Activated T-helper 9 cell treated with anti-CD3 and anti-CD28 coated beads, Interleukin-2, amount 50 U/mL, for 16 hours (primary cell): ENCODE measurements around the gene SLC34A3.
"Not testable (repeated sequence)": the region's sequence is repeated elsewhere in the genome, so short reads cannot be mapped to it uniquely, and the experiment has no call there.

Experiments
- DNase-seq: peaks from one replicate; pipeline ENCODE4 v3.0.0-alpha.2; 2020; ENCODE audit warnings: low read depth

Gene SLC34A3

DNA sequence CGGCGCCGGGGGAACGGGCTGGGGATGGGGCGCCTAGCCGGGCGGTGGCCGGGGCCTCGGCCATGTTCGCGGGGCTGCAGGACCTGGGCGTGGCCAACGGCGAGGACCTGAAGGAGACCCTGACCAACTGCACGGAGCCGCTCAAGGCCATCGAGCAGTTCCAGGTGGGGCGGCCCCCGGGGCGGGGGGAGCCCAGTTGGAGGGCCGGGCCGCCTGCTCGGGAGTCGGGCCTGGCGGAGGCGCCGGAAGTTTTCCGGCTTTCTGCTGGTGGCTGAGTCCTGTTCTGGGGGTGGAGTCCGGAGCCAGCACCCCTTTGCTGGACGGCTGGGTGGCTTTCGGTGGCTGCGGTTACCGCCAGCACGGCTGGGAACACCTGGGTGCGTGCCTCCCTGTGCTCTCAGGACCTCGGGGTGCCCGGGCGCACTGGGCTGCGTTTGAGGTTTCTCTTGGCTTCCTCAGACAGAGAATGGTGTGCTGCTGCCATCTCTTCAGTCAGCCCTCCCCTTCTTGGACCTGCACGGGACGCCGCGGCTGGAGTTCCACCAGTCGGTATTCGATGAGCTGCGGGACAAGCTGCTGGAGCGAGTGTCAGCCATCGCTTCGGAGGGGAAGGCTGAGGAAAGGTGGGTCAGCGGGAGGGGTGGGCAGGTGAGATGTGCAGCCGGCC is 24.9 kb downstream of the SLC34A3 start:
- DNase-seq, result no peak

- no peak for DNase-seq
Observed at GRCh38 chr9:137256362-137256761, 25.7 kb downstream of the SLC34A3 start.

DNA sequence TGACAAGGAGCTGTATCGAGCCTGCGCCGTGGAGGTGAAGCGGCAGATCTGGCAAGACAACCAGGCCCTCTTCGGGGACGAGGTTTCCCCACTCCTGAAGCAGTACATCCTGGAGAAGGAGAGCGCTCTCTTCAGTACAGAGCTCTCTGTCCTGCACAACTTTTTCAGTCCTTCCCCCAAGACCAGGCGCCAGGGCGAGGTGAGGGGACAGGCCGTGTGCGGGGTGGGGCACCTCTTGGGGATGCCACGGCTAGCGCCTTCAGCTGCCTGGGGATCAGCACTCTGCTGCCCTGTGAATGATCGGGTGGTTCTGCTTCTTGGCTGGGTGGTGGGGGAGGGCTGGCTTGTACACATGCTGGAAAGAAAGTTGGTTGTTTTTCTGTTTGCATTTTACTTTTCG is 26.2 kb downstream of the SLC34A3 start:
- DNase-seq, result no peak

DNA sequence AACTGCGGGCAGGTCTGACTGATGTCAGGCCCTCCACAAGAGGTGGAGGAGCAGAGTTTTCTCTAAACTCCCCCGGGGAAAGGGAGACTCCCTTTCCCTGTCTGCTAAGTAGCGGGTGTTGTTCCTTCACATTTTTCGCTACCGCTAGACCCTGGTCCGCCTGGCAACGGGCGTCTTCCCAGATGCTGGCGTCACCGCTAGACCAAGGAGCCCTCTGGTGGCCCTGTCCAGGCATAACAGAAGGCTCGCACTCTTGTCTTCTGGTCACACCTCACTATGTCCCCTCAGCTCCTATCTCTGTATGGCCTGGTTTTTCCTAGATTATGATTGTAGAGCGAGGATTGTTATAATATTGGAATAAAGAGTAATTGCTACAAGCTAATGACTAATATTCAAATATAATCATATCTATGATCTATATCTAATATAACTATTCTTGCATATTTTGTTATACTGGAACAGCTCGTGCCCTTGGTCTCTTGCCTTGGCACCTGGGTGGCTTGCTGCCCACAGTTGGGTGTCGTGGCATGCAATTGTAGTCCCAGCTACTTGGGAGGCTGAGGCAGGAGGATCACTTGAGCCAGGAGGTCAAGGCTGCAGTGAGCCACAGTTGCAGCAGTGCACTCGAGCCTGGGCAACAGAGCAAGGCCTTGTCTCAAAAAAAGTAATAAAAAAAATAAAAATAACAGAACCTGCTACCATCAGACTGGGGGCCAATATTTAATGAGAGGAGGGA is 31.6 kb downstream of the SLC34A3 start:
- not testable (repeated sequence) for DNase-seq

- no peak for DNase-seq
Observed at GRCh38 chr9:137262909-137263285, 32.2 kb downstream of the SLC34A3 start.

- no peak for DNase-seq
Observed at GRCh38 chr9:137263506-137263905, 32.8 kb downstream of the SLC34A3 start.

DNA sequence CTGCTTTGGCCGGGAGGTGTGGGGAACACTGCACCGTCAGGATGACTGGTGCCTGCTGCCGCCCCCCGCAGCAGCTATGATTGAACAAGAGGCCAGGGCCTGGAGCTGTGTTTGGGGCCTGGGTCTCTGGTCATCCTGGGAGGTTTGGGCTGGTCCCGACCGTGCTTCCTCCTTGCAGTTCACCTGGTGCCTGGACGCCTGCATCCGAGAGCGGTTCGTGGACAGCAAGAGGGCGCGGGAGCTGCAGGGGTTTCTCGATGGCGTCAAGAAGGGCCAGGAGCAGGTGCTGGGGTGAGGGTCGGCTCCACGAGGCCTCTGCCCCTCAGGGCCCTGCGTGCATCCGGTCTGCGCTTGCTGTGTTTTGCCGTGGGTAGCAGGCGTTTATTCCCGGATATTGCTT is 33.4 kb downstream of the SLC34A3 start:
- DNase-seq, result no peak

DNA sequence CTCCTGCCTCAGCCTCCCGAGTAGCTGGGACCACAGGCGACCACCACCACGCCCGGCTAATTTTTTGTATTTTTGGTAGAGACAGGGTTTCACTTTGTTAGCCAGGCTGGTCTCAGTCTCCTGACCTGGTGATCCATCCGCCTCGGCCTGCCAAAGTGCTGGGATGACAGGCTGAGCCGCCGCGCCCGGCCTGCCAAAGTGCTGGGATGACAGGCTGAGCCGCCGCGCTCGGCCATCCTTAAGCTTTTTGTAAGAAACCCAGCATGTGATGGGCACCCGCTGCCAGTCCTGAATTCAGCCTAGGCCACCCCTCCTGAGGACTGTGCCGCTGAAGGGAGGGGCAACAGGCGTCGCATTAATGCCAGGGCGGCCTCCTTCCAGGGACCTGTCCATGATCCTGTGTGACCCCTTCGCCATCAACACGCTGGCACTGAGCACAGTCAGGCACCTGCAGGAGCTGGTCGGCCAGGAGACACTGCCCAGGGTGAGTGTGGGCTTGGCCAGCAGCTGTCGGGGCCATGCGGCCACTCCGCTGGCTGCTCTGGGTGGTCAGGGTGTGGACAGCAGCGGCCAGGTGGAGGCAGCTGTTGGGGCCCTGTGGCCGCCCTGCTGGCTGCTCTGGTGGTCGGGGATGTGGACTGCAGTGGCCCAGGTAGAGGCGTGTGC is 34.9 kb downstream of the SLC34A3 start:
- DNase-seq, result no peak

GRCh38 chr9:137266162-137266527 is 35.4 kb downstream of the SLC34A3 start:
- DNase-seq, result no peak

- no peak for DNase-seq
Observed at GRCh38 chr9:137266585-137267453, 36.1 kb downstream of the SLC34A3 start.

- DNase-seq, result no peak
Observed at GRCh38 chr9:137267933-137268355, 37.2 kb downstream of the SLC34A3 start.

- no peak for DNase-seq
Observed at GRCh38 chr9:137268538-137269201, 38.0 kb downstream of the SLC34A3 start.

- DNase-seq, result no peak
Observed at GRCh38 chr9:137269231-137269772, 38.6 kb downstream of the SLC34A3 start.

GRCh38 chr9:137270929-137271695 is 40.4 kb downstream of the SLC34A3 start:
- DNase-seq, result no peak

GRCh38 chr9:137271696-137272076 is 41.0 kb downstream of the SLC34A3 start:
- DNase-seq, result no peak

DNA sequence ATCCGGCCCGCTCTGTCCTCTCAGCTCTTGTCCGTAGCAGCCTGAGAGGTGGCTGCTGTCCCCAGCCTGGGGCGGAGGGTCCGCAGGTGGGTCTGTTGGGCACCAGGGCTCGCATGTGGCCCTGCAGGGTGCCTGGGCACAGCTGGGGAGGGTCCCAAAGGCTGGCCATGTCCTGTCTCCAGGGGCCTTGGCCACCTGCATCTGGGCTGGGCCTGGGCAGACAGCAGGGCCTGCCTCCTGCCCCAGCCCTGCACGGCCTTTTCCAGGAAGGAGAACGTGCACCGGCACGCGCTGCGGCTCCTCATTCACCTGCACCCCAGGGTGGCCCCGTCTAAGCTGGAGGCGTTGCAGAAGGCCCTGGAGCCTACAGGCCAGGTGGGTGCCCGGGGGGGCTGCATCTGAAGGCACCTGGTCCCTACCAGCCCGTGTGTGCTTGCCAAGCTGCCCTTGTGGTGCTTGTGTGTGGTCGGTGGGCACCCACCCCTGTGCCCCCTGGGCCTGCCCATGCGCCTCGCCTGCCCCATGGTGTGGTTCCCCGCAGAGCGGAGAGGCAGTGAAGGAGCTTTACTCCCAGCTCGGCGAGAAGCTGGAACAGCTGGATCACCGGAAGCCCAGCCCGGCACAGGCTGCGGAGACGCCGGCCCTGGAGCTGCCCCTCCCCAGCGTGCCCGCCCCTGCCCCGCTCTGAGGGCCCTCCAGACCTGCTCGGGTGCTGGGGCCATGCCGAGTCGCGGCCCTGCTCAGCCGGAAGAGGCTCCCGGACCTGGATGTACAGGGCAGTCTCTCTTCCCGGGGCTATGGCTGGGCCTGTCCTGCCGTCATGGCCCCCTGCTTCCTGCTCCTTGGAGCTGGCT is 41.8 kb downstream of the SLC34A3 start:
- DNase-seq, result no peak

DNA sequence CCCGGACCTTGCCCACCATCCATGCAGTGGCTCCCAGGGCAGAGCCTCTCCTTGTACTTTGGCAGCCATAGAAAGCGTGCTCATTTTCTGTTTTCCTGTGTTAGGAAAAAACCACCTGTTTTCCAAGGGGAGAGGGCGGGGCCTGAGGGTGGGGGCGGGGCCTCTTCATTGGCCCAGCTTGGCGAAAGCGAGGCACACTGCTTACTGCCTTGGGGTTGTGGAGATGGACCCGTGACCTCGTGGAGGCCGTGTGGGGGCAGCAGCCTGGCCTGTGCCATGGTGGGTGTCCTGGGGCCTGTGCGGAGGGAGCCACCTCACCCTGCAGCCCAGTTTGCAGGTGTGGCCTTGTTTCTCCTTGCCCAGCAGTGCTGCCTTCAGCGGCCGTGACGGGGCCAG is 42.4 kb downstream of the SLC34A3 start:
- DNase-seq, result no peak

DNA sequence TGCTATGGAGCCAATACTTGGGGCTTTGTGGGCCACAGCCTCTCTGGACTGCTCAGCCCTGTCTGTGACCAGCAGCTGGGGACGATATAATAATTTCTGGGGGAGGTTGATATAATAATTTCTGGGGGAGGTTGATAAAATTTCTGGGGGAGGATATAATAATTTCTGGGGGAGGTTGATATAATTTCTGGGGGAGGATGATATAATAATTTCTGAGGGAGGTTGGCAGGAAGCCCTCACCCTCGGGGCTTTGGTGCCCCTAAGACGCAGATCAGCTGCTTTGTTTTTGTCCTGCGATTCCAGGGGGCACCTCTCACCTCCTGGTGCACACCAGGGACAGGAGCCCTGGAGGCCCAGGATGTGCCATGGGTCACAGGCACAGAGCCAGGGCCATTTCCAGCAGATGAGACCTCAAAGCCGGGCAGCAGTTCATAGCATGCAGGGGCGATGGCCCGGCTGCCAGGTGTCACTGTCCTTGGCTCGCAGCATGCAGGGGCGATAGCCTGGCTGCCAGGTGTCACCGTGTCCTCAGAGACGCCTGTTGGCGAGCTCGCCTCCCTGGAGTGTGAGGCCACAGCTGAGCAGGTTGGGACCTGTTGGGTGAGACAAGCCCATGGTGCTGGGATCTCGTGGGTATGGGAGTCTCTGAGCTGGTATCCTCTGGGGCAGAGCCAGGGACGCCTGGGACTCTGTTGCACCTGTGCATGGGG is 43.1 kb downstream of the SLC34A3 start:
- DNase-seq, result no peak

GRCh38 chr9:137275203-137275587 is 44.5 kb downstream of the SLC34A3 start:
- DNase-seq, result no peak
